ENCODE measurements around the gene C16orf90.

GRCh38 chr16:3518292-3518985 lies 23.1 kb upstream of the C16orf90 start:
- TF ChIP-seq EZH2 (IDR thresholded peaks at IDR 0.05; ENCODE audit: borderline replicate concordance, insufficient read depth, low read depth, low read length, poor library complexity, severe bottlenecking) (no peak), CTCF (IDR thresholded peaks at IDR 0.05) (no peak)

All from B cell (primary cell).